GM19351 (cell line): Measurements from ENCODE around the gene FNDC8.
"Not testable (repeated sequence)": the region's sequence is repeated elsewhere in the genome, so short reads cannot be mapped to it uniquely, and the experiment has no call there.

Source experiments
- ATAC-seq: cut with Tn5 transposase; IDR thresholded peaks from one replicate; pipeline ENCODE4 v1.9.1; 2021; ENCODE audit warnings: mild to moderate bottlenecking, moderate library complexity; ENCODE audit not compliant: unreplicated experiment

The FNDC8 gene

GRCh38 chr17:35167666-35168065 lies 46.3 kb downstream of the FNDC8 start:
- ATAC-seq: no peak

- no peak for ATAC-seq
Measured at GRCh38 chr17:35169835-35170363, 48.5 kb downstream of the FNDC8 start.

DNA sequence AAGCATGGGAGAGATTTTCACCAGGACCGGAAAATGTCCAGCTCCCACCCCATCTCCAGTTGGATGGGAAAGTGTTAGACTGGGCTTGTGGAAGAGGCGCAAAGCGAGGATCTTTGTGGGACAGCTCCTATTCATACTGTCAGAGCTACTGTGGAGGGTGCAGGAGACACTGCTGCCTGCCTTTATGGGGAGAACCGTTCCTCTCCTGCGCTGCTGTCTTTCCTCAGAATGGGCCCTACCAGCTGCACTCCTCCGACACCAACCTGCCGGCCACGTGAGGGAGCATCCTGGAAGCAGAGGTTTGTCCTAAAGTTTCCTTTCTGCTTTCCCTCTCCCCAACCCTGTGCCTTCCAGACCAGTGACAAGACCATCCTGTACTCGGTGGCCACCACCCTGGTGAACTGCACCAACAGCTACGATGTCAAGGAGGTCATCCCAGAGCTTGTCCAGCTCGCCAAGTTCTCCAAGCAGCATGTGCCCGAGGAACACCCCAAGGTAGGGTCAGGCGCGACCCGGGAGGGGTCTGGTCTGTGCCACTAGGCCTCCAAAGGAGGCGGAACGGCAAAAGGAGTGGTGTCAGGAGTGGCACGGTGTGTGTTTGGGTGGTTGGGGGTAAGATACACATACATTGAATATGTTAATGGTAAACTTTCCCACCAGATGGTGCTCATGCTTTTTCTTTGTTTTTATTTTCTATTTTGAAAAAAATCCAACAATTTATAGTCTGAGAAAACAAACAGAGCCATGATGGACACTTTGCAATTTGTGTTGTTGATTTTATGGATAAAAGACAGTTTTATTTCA lies 49.8 kb downstream of the FNDC8 start:
- ATAC-seq: no peak

GRCh38 chr17:35171834-35172233 lies 50.4 kb downstream of the FNDC8 start:
- ATAC-seq: no peak

- not testable (repeated sequence) for ATAC-seq
Measured at GRCh38 chr17:35172321-35172720, 50.9 kb downstream of the FNDC8 start.

GRCh38 chr17:35174835-35175334 lies 53.5 kb downstream of the FNDC8 start:
- ATAC-seq: no peak

DNA sequence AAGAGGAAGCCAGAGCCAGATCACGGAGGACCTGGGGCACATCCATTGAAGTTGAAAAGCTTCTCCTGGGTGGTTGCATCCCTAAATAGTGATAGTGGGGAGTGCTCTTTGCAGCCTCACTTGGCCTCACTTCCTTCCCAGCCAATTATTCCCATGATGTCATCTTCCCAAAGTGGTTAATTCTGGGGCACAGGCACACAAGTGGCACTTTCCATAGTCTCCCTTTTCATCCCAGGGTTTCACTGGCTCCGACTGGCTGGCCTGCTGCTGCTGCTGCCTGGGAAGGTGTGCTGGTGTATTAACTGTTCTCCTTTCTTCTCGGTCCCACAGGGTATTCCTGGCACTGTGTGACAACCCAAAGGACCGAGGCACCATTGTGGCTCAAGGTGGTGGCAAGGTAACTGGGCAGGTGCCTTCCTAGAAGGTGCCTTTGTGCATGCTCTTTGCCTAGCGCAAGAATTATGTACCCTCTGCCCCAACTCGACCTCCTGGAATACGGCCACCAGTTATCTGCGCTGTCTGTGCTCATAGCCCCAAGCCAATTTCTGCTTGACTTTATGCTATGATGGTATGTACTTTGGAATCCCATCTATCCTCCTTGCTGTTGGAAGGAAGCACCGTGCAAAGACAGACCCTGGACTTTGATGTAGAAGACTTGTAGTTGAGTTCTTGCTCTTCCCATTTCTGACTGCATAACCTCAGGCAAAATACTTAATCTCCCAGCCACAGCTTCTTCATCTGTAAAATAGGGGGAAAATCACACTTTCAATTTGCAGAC lies 54.4 kb downstream of the FNDC8 start:
- ATAC-seq: no peak

- ATAC-seq: no peak
Measured at GRCh38 chr17:35176897-35177296, 55.5 kb downstream of the FNDC8 start.

GRCh38 chr17:35179379-35179778 lies 58.0 kb downstream of the FNDC8 start:
- ATAC-seq: not testable (repeated sequence)
